HG02763 (cell line): ENCODE measurements around the gene COL18A1.
"Not testable (repeated sequence)": the region's sequence is repeated elsewhere in the genome, so short reads cannot be mapped to it uniquely, and the experiment has no call there.

Experiments
- ATAC-seq: cut with Tn5 transposase; IDR thresholded peaks from one replicate; pipeline ENCODE4 v1.9.1; 2021; ENCODE audit warnings: mild to moderate bottlenecking, moderate library complexity; ENCODE audit not compliant: unreplicated experiment

COL18A1 gene

DNA sequence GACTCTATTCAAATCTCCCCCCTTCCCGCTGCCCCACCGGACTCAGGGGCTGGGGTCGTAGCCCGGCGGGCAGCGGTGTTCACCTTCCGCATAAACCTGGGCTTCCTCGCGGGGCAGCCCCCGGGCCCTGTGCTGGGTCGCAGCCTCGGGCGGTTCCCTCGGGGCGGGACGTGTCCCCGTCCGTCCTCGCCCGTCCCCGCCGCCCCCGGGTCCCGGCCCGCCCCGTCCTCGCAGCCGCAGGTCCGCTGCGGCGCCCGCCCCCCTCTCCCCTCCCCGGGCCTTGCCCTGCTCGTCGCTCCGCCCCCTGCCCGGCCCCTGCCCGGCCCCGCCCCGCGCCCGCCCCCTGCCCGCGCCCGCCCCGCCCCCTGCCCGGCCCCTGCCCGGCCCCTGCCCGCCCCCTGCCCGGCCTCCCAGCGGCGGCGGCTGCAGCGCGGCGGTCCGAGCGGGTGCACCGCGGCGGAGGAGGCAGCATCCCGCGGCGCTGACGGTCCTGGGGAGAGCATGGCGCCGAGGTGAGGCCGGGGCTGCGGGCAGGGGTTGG lies at the start of gene COL18A1:
COL18A1 (plus strand) TSS at position 436 of the 541 bp plus-strand sequence; CDS start at position 502, 66 bp downstream.
- ATAC-seq: no peak

DNA sequence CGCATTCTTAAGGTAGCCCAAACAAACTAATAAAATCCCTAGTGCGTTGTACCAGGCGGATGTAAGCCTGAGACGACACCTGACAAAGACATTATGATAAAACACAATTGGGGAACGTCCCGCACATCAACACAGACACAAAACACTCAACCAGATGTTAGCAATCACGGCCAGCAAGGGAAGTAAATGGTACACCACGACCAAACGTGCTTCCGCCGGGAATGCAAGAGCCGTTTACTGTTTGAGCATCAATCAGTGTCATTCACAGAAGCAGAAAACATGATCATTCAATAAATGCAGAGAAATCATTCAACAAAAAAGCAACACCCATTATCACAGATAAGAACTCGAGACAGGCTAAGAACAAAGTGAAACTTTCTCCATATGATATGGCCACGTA lies 49.4 kb upstream of the COL18A1 start:
- no peak for ATAC-seq

DNA sequence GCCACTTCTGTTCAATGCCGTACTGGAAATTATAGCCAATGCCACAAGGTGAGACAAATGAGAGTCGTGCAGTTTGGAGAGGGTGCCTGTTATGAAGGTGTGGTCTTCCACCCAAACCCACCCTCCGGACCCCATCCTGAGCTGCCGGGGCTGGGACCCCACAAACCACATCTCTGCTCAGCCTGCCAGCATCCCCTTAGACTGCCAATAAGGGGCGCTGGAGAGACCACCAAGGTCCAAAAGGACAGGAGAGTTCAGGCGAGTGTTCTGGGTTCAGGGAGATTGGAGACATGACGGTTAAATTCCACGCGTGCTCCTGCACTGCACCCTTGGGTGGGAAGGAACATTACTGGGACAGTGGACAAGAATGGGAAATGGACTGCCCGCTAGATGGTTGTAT lies 48.7 kb upstream of the COL18A1 start:
- ATAC-seq: no peak

DNA sequence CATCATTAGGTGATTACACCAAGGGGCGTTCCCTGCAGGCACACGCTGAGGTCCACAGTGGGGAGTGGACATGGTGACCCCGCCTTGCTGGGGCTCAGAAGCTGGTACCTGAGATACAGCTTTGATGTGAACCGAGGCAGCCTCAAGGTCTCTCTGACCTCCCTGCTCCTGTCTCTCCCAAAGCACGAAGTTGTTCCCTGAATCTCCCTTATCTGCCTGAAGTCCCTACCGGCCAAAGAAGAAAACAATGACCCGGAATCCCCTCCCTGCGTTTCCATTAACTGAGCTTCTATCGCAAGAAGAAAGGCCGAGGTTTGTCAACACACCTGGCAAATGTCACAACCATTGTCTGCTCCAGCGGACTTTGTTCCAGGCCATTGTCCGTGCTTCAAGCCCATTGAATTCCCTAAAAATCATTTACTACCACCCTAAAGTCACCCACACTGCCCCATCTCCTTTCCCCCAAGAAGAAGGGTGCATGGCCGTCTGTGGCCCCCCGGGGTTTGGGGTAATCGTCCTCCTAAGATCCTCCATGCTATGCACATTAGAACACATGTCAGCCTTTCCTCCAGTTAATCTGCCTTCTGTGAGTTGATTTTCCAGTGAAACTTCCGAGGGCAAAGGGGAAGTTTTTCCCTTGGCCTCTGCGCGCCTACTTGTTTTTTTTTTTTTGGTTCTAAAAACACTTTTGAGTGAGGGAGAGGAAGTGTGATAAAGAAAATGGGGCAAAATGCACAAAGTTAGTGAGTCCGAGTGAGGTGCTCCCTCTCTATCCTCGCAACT lies 48.1 kb upstream of the COL18A1 start:
- ATAC-seq: no peak

DNA sequence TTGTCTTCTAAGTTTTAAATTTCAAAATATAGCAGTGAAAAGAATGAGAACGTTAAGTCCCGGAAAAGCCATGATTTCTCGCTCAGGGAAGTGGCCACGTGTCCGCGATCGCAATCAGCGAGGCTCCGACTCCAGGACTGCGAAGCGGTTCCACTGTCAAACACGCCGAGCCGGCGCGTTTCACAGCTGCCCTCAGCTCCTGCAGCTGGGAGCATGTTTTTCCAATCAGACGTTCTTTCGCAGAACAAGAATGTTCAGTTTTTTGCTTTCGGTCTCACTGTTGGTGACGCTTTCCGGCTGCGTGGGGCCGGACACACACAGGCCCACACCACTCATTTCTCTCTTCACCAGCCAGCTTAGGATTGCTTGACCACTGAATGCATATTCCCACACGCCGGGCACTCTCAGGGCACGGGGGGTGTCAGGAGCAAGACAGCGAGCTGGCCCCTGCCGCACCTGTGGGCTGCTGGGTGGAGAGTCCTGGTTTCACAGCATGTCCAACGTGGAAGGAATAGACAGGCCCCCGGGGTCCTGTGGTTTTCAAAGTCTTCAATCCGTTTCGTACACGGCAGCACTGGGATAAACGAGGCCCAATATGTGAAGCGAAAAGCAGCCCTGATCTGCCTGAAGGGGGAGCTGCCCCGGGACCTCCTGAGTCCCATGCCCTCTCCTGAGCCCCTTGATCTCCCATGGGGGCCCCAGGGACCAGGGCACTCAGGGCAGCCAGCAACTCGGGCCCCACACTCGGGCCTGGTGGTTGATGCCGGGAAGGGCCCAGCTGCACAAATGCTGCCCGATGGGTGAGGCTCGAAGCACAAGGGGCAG lies 47.3 kb upstream of the COL18A1 start:
- no peak for ATAC-seq

DNA sequence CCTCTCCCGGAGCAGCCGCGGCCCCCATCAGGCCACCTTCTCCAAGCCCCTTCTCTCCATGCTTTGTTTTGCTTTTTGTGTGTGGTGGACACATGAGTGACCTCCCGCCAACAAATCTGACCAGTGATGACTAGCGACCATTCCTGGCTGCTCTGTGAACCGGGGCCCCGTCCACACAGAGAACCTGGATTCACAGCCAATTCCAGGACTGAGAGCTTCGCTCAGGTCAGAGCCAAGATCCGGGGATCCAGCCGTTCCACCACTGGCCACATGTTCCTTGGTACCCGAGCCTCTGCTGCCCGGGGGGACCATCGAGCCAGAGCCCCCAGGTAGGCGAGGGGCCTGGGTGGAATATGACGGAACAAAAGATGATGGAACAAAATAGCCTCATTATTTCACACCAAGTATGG lies 46.7 kb upstream of the COL18A1 start:
- no peak for ATAC-seq

DNA sequence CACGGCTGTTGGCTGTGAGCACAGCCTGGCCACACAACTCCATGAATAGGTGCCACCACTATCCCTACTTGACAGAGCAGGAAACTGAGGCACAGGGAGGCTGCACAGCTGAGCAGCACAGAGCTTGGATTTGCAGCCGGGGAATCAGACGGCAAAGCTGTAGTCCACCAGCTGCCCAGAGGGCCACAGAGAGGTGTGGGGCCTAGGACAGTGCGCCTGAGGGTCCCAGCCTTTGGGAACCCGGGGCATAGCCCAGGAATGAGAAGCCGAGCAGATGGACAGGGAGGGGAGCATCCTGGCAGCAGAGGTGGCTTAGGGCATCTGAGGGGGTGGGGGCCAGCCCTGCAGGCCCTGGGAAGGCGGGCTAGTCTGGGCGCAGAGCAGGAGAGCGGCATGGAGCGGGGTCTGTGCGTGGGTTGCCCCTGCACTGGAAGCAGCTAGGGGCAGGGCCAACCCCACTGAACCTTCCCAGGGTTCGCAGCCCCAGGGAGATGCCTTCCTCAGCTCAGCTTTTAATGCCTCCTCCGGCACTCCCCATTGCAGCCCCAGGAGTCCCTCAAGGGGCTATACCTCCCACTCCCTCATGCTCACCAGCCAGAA lies 46.2 kb upstream of the COL18A1 start:
- no peak for ATAC-seq

DNA sequence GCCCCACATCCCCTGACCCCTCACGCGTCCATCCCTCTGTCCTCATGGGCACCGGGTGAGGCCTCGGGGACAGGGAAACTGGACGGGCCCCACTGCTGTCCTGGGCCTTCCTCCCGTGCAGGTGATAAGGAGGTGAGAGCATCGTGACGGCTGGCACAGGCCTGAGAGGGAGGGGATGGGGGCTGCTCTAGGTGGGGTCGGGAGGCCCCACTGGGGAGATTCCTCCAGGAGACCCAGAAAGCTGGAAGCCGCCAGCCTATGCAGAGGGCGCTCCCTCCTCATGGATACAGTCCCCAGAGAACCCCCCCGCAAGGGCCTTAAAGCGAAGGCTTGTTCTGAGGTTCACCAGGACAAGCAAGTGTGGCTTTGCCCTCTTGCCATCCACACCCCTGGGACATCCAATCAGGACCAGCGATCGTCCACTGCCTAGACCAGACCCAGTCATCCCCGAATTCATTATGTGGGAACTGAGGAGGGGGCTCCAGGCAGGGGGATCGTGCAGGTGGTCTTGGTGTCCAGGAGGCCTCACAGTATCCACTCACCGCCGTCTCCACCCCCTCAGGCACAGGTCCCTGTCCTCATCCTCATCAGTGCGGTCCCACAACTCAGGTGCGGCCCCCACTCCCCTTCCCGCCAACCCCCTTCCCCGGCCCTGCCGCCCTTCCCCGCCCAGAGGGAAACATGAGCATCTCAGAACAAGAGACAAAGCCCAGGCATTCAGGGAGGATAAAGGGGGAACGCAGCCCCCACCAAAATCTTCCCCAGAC lies 45.3 kb upstream of the COL18A1 start:
- ATAC-seq: no peak

DNA sequence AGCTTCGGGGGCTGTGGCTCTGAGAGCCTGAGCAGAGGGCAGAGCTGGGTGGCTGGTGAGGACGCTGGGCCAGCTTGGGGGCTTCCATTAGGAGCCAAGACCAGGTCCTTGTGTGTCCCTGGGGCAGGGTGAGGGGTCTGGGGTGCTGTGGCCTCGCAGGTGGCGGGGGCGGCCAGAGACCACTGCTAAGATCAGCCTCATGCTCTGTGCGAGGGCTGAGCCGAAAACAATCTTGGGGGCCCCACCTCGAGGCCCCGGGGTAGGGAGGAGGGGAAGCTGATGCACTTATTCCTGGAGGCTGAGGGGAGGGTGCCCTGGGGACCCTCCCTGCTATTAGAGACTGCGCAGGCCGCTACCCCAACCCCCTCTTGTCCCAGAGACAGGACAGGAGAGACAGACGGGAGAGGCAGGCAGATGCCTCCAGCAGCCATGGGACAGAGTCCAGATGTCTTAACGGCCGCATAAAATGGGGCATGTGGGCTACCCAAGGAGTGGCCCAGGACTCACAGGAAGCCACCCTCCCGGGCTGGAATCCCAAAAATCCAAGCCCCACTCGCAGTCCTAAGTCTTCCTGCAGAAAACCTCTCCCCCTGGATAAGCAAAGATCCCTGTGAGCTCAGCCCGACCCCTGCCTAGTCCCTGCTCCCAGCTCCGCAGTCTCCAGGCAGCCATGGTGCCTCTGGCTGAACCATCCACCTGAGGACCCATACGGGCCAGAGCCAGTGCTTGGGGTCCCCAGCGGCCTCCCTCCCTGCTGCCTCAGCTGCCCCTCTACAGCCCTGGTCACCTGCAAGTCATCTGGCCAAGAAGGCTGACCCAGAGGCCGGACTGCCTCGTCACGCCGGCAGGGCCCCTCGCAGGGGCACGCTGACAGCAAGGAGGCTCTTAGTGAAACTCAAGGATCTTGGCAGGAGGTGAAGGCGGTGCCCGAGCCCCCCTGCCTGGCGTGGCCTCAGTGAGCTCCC lies 43.6 kb upstream of the COL18A1 start:
- ATAC-seq: no peak

DNA sequence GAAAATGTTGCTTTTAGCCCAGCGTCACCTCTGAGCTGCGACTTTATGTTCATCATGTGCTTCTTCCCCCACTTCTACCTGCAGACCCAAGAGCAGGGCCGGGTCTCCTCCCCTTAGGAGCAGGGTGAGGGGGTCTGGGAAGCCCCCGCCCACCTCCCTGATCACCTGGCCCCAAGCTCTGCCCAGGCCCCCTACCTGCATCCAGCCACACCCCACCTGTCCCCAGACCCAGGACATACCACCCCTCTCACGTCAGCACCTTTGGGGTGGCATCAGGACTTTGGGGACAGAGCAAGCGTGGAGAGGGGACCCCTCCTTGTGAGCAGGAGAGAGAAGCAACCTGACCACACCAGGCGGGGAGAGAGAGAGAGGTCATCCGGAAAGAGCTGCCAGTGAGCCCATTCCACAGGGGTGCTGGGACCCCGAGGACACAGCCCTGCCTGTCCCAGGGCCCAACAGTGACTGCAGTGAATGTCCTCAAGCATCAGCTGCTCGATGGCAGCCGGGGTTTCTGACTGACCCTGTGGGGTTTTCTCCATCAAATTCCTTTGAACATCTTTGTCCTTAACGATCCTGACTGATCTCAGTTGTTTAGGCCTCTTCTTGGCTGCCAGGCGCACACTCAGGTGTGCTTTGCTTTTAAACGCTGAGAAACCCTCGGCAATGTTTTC lies 42.8 kb upstream of the COL18A1 start:
- ATAC-seq: no peak

DNA sequence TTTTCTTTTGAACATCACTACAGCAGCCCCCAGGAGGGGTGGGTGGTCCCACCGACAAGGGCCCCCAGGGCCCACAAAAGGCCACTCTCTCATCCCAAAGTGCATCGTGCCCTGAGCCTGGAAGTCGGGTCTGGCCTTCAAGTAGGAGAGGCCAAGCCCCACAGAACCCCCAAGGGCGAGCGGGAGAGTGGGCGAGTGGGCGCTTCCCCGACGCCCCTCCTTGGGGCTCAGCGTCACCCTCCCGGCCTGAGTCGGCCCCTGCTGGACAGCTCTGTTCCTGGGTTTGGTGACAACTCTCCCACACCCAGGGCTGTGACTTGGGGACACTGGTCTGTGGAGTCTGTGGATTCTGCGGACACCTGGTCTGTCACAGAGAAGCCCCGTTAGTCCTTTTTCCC lies 42.2 kb upstream of the COL18A1 start:
- ATAC-seq: no peak

DNA sequence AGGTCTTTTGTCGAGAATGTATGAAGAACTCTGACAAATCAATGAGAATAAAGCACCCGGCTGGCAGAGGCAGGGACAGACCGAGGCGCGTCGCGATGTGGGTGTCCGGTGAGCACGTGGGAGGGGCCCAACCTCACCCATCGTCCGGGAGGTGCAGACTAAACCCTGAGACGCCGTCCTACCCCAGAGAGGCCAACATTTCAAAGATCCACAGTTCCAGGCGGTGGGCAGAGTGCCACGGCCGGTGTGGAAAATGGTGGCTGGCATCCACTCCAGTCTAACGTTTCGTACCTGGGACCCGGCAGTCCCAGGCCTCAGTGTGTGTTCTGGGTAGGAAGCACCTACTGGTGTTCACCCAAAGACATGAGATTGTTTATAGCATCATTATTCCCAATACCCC lies 41.7 kb upstream of the COL18A1 start:
- ATAC-seq: not testable (repeated sequence)

DNA sequence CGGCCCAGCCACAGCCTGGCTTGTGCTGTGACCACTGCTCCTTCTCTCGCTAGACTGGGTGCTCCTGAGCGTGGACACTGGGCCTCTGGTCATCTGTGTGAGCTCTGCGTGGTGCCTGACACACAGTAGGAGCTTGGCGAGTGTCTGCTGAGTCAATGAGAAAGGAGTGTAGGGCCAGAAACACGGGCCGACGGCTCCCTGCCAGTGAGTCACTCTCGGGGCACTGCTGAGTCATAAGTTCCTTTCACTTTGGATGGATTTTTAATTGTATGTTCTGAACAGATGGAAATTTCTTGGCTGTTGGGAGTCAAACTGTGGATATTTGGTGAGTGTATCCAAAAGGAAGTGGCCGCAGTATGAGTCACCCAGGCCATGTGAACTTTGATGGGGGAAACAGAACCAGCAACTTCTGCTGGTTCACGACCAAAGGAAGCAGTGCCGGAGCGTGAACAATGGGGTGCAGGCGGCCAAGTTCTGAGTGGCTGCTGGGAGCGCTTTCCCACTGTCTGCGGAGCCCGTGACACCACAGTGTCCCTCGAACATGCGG lies 41.0 kb upstream of the COL18A1 start:
- ATAC-seq: no peak

DNA sequence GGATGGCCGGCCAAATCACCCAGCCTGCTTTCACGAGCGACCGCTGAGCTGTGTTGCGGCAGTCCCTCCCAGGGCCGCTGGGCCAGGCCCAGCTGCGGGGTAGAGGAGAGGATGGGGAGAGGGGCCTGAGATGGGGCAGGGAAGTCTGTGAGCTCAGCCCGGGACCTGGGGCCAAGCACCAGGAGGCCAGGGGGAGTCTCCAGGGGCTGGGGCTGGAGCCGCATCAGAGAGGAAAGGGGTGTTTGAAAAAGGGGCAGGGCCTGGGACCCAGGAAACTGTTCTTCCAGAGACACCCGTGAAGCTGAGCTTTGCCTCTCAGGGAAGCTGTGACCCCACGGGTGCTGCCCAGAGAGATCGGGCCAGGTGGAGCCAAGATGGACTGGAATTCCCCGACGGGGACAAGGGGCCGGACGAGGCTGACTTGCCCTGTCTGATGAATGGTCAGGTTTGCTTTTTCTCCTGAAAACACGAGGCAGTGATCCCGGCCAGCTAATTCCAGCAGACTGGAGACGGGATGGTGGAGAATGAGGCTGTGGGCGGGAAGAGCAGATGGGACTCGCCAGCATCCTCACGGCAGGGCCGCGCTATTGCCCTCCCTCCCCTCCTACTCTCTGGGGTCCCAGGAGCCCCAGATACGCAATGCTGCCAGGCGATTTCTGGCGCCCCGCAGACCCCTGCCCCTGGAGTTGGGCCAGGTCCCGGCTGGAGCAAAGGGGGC lies 40.3 kb upstream of the COL18A1 start:
- ATAC-seq: no peak

DNA sequence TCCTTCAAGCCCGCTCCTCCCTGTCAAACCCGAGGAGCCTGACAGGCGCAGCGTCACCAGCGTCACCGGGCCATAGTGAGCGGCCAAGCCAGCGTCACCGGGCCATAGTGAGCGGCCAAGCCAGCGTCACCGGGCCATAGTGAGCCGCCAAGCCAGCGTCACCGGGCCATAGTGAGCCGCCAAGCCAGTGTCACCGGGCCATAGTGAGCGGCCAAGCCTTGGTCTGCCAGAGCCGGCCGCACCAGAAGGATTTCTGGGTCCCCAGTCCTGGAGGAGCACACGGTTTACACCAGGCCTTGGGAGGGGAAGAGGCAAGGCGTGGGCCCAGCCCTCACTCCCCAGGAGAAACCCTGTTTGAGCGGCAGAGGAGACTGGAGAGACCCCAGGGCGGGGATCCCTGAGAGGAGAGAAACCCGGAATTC lies 39.8 kb upstream of the COL18A1 start:
- ATAC-seq: no peak

DNA sequence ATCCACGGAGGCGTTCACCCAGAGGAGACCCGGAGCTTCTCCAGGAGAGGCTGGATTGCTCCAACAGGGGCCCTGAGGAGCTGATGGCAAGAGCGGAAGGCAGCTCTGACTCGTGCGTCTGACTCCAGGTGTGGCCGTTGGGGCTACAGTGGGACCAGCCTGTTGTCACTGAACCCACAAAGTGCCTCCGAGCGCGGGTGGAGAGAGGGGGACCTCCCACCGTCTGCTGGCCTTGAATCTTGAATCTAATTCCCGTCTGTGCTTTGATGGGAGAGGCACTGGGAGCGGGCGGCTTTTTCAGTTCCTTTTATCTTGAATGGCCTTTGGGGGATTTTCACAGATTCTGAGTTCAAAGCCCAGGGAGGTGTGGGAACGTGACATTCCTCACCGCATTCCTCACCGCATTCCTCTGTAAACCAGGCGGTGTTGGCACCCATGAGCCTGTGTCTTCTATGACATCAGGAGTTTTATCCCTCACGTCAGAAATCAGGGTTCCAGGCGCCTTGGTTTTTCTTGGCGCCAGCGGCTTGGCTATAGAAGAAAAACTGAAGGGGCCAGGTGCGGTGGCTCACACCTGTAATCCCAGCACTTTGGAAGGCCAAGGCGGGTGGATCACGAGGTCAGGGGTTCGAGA lies 39.2 kb upstream of the COL18A1 start:
- ATAC-seq: no peak

DNA sequence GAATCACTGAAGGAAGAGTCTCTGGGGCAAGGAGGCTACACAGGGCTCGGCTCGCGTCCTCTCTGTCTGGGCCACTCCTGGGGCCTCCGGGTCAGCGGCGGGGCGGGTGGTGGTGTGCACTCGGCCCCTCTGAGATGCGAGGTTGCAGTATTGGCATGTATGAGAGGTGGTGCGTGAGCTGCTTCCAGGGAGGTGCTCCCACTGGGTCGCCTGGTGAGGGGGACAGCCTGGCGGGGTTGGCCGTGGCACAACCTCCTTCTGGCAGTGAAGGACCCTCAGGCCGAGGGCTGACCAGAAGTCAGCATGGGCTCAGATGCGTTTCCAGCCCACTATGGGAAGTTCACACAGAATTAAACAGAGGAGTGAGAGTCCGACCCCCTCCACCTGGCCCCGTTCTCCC lies 38.5 kb upstream of the COL18A1 start:
- ATAC-seq: no peak
